GM19099 (cell line): ENCODE data around the gene KHDC4.

Experiments used
- POLR2A ChIP-seq: IDR thresholded peaks from 3 replicates; pipeline ENCODE4 v1.6.1; 2011; ENCODE audit warnings: low read depth; ENCODE audit not compliant: insufficient read length; ENCODE audit errors: extremely low read depth

KHDC4 gene

GRCh38 chr1:155974208-155975115 lies 40.2 kb upstream of the KHDC4 start:
- TF ChIP-seq POLR2A: no peak

- no peak for TF ChIP-seq POLR2A
Measured at GRCh38 chr1:155973723-155974122, 39.5 kb upstream of the KHDC4 start.

GRCh38 chr1:155971910-155972809 lies 37.9 kb upstream of the KHDC4 start:
- no peak for TF ChIP-seq POLR2A

- TF ChIP-seq POLR2A: no peak
Measured at GRCh38 chr1:155970531-155971167, 36.4 kb upstream of the KHDC4 start.

GRCh38 chr1:155969377-155969791 lies 35.2 kb upstream of the KHDC4 start:
- TF ChIP-seq POLR2A: no peak

- no peak for TF ChIP-seq POLR2A
Measured at GRCh38 chr1:155968670-155969069, 34.5 kb upstream of the KHDC4 start.

GRCh38 chr1:155968051-155968400 lies 33.8 kb upstream of the KHDC4 start:
- TF ChIP-seq POLR2A: no peak

- TF ChIP-seq POLR2A: no peak
Measured at GRCh38 chr1:155967341-155968050, 33.3 kb upstream of the KHDC4 start.

GRCh38 chr1:155966750-155967149 lies 32.5 kb upstream of the KHDC4 start:
- no peak for TF ChIP-seq POLR2A

- no peak for TF ChIP-seq POLR2A
Measured at GRCh38 chr1:155966135-155966534, 31.9 kb upstream of the KHDC4 start.

- no peak for TF ChIP-seq POLR2A
Measured at GRCh38 chr1:155964193-155964592, 30.0 kb upstream of the KHDC4 start.

GRCh38 chr1:155962599-155963211 lies 28.5 kb upstream of the KHDC4 start:
- TF ChIP-seq POLR2A: no peak

- no peak for TF ChIP-seq POLR2A
Measured at GRCh38 chr1:155961937-155962336, 27.7 kb upstream of the KHDC4 start.

GRCh38 chr1:155960081-155960745 lies 26.0 kb upstream of the KHDC4 start:
- no peak for TF ChIP-seq POLR2A
